ENCODE measurements around the gene SPSB4.
A peak's percentile ranks its signal among the peaks of the same experiment; 100 is the strongest.
"Not testable (repeated sequence)": the region's sequence is repeated elsewhere in the genome, so short reads cannot be mapped to it uniquely, and the experiment has no call there.

Gene SPSB4

GRCh38 chr3:141096981-141097380 is 45.8 kb downstream of the SPSB4 start:
- no peak for DNase-seq

GRCh38 chr3:141100112-141100511 is 49.0 kb downstream of the SPSB4 start:
- DNase-seq, result no peak

DNA sequence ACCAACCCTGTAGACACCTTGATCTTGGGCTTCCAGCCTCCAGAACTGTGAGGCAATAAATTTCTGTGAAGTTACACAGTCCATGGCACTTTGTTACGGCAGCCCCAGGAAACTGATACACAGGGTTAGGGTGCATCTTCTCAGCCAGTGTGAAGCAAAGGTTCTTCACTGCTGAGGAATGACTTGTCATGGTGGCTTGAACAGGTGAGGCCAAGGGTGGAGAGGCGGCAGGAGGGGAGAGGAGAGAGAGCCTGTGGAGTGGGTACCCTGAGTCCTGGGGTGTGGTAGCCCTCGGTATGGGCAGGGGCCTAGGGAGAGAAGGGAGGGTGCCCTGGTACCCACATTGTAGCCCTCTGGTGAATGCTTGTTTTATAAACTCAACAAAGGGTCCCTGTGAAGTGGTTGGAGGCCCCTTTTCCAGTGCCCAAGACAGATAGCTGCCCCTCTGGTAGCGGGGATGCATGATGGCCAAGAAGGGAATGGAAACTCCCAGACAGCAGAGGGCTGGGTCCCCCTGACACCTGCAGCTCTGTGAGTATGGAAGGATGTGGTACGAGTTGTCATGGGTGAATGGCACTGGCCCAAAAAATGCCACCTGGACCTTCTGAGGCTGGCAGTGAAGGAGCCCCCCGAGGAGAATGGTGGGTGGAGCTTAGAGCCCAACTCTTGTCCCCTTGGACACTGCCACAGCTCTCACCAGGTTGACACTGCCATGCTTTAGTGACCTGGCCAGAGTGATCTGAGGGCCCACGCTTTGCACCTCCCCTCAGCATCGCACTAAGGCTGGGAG is 49.6 kb downstream of the SPSB4 start:
- no peak for DNase-seq

- DNase-seq, result no peak
Measured at GRCh38 chr3:141102372-141102771, 51.2 kb downstream of the SPSB4 start.

DNA sequence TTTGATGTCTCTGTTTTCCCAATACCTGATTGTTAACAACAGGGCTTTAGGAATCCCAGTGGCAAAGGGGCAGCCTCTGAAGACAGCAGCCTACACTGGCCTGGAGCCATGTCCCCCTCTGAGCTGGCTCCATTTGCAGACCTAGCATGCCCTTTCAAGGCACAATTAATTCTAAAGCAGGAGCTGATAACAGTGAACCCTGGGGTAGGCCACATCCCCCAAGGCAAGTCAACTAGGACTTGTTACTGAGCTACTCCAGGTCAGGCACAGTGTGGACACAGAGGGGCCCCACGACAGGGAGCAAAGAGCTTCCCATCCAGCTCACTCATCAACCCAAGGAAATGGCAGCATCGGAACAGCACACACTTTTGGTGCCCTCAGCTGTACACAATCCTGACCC is 51.9 kb downstream of the SPSB4 start:
- peak; percentile 73 for DNase-seq

DNA sequence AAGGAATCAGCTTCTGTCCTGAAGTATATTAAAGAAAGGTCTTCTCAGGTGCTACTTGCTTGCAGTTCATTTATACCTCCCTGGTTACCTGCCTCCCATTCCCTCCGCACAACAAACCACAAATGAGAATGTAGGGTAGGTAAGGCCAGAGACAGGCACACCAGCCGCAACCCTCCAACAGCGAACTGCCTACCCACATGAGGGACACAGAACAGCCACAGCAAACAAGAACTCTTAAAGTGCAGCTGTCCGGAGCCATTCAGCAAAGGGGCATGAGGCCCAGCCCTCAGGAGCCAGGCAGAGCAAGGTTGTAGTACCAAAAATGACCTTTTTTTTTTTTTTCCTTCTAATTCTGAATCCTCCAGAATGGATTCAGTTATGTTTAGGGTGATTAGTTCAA is 52.4 kb downstream of the SPSB4 start:
- no peak for DNase-seq

GRCh38 chr3:141104151-141104821 is 53.1 kb downstream of the SPSB4 start:
- DNase-seq, result no peak

DNA sequence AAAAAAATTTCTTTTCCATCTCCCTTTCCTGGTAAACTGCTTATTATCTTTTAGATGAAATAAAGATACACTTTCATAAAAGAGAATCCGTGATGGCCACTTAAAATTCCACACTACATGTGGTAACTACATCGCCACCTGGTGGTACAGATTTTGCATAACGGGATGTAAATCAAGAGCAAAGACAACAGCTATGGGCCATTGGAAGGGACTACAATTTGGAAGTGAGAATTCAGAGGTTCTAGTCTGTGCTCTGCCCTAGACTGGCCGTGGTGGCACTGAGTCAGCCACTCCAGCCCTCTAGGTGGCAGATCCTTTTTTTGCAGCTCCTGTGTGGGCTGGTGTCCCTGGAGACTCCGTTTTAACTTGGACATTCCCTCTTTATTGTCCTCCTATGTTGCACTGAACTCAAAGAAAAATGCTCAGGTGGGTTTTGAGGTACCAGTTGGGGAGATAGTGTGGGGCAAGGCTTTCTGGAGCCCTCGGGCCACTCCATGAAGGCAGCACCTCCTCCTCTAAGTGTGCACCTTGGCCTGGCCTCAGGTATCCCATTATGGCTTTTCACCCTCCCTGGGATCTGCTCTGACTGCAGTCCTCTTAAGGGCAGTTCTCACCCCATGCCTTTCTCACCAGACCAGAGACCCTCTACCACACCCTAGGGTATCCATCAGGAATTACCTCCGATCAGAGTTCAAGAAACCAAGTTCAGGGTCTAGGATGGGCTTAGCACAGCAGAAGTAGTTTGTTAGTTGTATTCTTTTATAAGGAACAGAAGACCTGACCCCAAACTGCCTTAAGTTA is 54.9 kb downstream of the SPSB4 start:
- peak; percentile 91 for DNase-seq

DNA sequence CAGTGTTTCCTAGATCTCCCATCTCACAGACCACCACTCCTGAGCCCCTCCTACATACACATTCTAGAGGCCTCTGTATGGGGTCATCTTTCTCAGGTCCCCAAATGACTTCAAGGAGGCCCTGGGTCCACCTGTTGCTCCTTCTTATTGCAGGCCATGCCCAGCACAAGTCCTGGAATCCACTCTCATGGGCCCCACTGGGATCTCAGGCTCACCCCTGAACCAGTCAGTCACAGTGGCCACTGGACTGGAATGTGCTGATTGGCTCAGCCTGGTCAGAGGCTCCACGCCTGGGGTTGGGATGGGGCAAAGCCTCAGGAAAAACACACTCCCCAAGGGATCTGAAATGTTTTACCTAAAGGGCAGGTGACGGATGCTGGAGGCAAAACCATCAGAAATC is 55.7 kb downstream of the SPSB4 start:
- DNase-seq, result no peak

DNA sequence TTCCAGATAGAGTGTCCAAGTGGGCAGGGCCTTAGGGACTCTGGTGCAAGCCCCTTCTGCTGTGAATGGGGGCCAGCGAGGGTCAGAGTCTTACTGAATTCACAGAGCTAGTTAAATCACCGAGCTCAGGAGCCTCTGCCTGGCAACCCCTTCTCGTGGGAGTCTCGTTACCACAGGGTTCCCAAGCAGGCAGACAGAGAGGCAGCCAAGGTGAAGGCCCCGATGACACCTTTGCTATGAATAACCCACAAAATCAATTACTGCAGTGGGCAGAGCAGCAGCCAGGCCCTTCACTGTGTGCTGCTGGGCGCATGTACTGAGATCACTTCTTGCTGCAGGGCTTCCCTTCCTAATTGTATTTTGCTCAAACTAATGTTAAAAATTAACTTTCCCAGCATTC is 56.9 kb downstream of the SPSB4 start:
- no peak for DNase-seq

DNA sequence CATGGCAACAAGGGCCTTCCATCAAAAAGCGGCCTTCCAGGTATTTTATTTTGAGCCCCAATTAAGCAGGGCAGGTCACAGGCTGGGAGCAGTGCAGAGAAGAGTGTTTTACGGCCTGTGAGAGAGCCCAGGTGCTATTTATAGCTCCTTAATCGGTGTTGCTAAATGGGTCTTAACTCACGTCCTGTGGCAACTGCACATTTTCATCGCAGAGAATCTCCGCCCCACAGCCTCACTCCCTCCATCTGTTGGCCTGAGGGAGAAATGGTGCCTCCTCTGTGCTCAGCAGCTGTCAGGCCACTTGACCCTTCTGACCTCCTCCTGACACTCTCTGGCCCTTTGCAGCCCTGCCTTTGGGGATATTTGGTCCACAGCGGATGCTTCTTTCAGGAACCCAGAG is 58.6 kb downstream of the SPSB4 start:
- peak; percentile 30 for DNase-seq

- no peak for DNase-seq
Measured at GRCh38 chr3:141110322-141110721, 59.2 kb downstream of the SPSB4 start.

GRCh38 chr3:141111364-141112155 is 60.4 kb downstream of the SPSB4 start:
- DNase-seq, result no peak

- no peak for DNase-seq
Measured at GRCh38 chr3:141112686-141113297, 61.6 kb downstream of the SPSB4 start.

GRCh38 chr3:141113680-141114079 is 62.5 kb downstream of the SPSB4 start:
- DNase-seq, result not testable (repeated sequence)

GRCh38 chr3:141114179-141114745 is 63.1 kb downstream of the SPSB4 start:
- DNase-seq, result no peak

- DNase-seq, result no peak
Measured at GRCh38 chr3:141114816-141115460, 63.8 kb downstream of the SPSB4 start.

GRCh38 chr3:141115789-141116541 is 64.8 kb downstream of the SPSB4 start:
- DNase-seq, result no peak

DNA sequence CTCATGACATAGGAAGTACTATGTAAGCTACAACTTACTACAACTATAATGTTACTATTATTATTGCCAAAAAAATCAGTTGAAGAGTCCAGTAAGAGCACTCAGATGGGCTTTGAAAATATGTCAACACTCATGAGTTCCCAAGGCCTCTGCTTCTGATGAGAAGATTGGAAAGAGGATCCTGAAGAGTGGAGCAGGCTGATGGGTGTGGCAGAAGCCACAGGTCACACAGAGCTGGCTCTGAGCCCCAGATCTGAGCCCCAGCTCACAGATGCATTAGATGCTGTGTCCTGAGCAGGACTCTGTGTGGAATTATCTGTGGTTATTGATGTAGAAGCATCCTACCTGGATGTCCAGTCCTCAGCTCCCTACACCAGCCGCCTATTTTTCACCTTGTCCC is 65.6 kb downstream of the SPSB4 start:
- DNase-seq, result no peak

- not testable (repeated sequence) for DNase-seq
Measured at GRCh38 chr3:141117982-141118381, 66.8 kb downstream of the SPSB4 start.

Data from NCI-H146 (cell line).